GM18498 (cell line): ENCODE results near the gene ADGRG2.
"Not testable (repeated sequence)": the region's sequence is repeated elsewhere in the genome, so short reads cannot be mapped to it uniquely, and the experiment has no call there.

ENCODE experiments used
- ATAC-seq: cut with Tn5 transposase; IDR thresholded peaks from one replicate; pipeline ENCODE4 v1.9.1; 2021; ENCODE audit warnings: mild to moderate bottlenecking, moderate library complexity; ENCODE audit not compliant: unreplicated experiment

Gene ADGRG2

GRCh38 chrX:19003756-19004155 is 118.5 kb downstream of the ADGRG2 start:
- ATAC-seq: no peak

GRCh38 chrX:18998653-18999052 is 123.6 kb downstream of the ADGRG2 start:
- no peak for ATAC-seq

GRCh38 chrX:18997916-18998315 is 124.4 kb downstream of the ADGRG2 start:
- no peak for ATAC-seq

GRCh38 chrX:18996536-18996935 is 125.7 kb downstream of the ADGRG2 start:
- no peak for ATAC-seq

- ATAC-seq: no peak
Observed at GRCh38 chrX:18995221-18995620, 127.0 kb downstream of the ADGRG2 start.

- ATAC-seq: no peak
Observed at GRCh38 chrX:18994713-18995112, 127.6 kb downstream of the ADGRG2 start.

GRCh38 chrX:18992829-18993228 is 129.4 kb downstream of the ADGRG2 start:
- ATAC-seq: no peak

- ATAC-seq: no peak
Observed at GRCh38 chrX:18985186-18985435, 137.2 kb downstream of the ADGRG2 start.

GRCh38 chrX:18984381-18985185 is 137.7 kb downstream of the ADGRG2 start:
- peak; percentile 88 for ATAC-seq

GRCh38 chrX:18983666-18984380 is 138.4 kb downstream of the ADGRG2 start, which contains the start of gene PHKA2:
Gene PHKA2, minus strand, starts transcription at chrX:18984114. Its CDS starts 182 bp downstream, at chrX:18983932.
- ATAC-seq: peak; percentile 58

GRCh38 chrX:18981124-18981807 is 141.0 kb downstream of the ADGRG2 start:
- ATAC-seq: no peak

- not testable (repeated sequence) for ATAC-seq
Observed at GRCh38 chrX:18980262-18980661, 142.0 kb downstream of the ADGRG2 start.

- ATAC-seq: no peak
Observed at GRCh38 chrX:18974993-18975392, 147.3 kb downstream of the ADGRG2 start.

GRCh38 chrX:18973527-18974192 is 148.6 kb downstream of the ADGRG2 start:
- no peak for ATAC-seq

GRCh38 chrX:18971506-18971905 is 150.8 kb downstream of the ADGRG2 start:
- ATAC-seq: no peak

- ATAC-seq: no peak
Observed at GRCh38 chrX:18970465-18970864, 151.8 kb downstream of the ADGRG2 start.

- ATAC-seq: no peak
Observed at GRCh38 chrX:18966624-18967023, 155.6 kb downstream of the ADGRG2 start.

GRCh38 chrX:18964901-18965300 is 157.4 kb downstream of the ADGRG2 start:
- no peak for ATAC-seq

- no peak for ATAC-seq
Observed at GRCh38 chrX:18964026-18964425, 158.2 kb downstream of the ADGRG2 start.

GRCh38 chrX:18962329-18962728 is 159.9 kb downstream of the ADGRG2 start:
- ATAC-seq: no peak

GRCh38 chrX:18961686-18962085 is 160.6 kb downstream of the ADGRG2 start:
- ATAC-seq: no peak
